Stimulated activated CD4-positive, alpha-beta T cell treated with anti-CD3 and anti-CD28 coated beads, Interleukin-15, amount 100 ng/mL, for 1 hour (primary cell): ENCODE results near the gene FER1L5.

Experiments
- DNase-seq, 2 donors: peaks; one replicate each; pipeline ENCODE4 v3.0.0-alpha.2; 2020; ENCODE audit warnings: low read depth in 1 of 2, low spot score in 1 of 2

The FER1L5 gene

DNA sequence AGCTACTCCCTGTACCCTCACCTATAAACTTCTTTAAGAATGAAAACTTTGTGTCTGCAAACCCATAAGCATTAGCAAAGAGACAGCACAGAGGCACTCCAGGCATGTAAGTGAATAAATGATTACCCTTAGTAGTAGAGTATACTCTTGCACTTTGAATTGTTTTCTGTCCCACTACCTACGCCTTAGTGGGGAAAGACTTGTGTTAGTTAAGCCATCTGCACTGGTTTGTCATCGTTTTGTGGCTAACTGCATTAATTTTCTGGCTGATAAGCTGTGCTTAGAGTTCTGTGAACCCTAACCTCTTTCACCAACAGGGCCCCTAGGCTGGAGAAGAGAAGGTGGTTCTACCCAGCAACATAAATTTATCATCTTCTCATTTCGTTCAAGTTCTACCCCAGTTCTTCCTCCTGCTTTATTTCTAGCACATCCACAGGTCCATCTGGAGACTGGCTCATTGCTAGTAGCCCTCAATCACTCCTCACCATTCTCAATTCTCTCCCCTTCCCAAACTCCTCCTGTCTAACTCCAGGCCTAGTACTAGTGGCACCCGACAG lies 96.6 kb downstream of the FER1L5 start:
- DNase-seq, result no peak

GRCh38 chr2:96739633-96740428 lies 97.3 kb downstream of the FER1L5 start, which contains the start of gene LMAN2L:
Gene LMAN2L, minus strand, starts transcription at chr2:96740064. Its CDS starts 24 bp downstream, at chr2:96740040.
- DNase-seq, result peak; percentile 89 to 91

- no peak for DNase-seq
Measured at GRCh38 chr2:96747061-96747617, 104.6 kb downstream of the FER1L5 start.

- no peak for DNase-seq
Measured at GRCh38 chr2:96751800-96752199, 109.2 kb downstream of the FER1L5 start.

- DNase-seq, result no peak
Measured at GRCh38 chr2:96753661-96754282, 111.2 kb downstream of the FER1L5 start.

DNA sequence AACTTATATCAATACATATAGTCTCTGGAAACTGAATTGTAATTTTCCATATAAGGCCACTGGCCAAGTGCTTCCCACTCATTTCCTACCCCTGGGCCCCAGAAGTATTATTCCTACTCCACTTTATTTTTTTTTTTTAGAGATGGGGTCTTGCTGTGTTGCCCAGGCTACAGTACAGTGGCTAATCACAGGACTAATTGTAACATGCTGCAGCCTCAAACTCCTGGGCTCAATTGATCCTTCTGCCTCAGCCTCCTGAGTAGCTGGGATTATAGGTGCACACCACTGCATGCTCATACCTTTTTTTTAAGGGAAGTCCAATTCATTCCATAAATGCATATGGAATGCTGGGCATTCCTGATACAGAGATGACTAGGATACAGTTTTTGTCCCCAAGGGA lies 111.8 kb downstream of the FER1L5 start:
- no peak for DNase-seq
